Left renal cortex interstitium (tissue), 4 donors: Measurements from ENCODE around the gene TMEM239. TPM values are rescaled to one million over a fixed set of nuclear protein-coding genes. Genes with fewer than 3 reads are reported as not detected.

ENCODE experiments used
- DNase-seq, 4 donors: peaks; one replicate each; pipeline ENCODE4 v3.0.0-alpha.2; 2013; ENCODE audit warnings: low read depth in 4 of 4, low spot score in 2 of 4, missing footprints in 1 of 4
- polyA plus RNA-seq, 4 donors: library from polyadenylated mRNA; unstranded; fragments of 120-200 nt; gene quantifications; one replicate each; pipeline ENCODE4 v1.2.1, GENCODE V29; 2013; ENCODE audit not compliant: insufficient read length in 4 of 4

Gene TMEM239
- polyA plus RNA-seq, 4 donors: 0.07 to 0.09 TPM; not detected in 2

- no peak for DNase-seq
Measured at GRCh38 chr20:2845607-2846006, 29.4 kb downstream of the TMEM239 start.

GRCh38 chr20:2846698-2847097, 30.5 kb downstream of the TMEM239 start:
- DNase-seq: no peak

DNA sequence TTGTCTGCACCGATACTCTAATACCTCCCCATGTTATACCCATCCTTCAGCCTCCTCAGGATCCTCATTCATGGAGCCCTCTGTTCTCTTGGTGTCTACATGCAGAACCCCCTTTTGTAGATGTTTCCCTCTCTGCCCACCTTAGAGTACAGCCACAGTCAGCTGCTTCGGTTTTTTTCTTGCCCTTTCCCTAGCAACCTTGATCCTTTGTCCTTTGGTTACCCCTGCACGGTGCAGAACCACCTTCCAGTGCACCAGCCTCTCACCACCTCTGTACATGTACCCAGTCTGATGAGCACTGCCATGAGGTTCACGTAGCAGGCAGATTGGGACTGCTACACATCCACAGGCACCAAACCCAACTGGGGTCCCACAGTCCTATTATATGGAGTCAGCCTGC, 31.6 kb downstream of the TMEM239 start:
- DNase-seq: no peak

DNA sequence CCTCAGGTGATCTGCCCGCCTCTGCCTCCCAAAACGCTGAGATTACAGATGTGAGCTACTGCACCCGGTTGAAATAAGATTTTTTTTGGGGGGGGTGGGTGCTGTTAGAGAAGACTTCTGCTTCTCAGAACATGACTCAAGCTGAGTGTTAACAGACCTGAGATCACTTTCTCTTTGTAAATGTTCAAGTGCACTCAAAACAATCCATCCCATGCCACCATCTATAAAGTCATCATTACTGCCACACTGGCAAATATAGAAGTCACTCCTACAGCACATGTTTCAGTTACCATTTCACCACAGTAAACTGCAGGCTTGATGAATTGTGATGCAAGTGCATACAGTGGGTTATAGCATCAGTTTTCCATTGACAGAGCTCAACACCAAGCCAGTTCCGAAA, 33.4 kb downstream of the TMEM239 start:
- DNase-seq: no peak

DNA sequence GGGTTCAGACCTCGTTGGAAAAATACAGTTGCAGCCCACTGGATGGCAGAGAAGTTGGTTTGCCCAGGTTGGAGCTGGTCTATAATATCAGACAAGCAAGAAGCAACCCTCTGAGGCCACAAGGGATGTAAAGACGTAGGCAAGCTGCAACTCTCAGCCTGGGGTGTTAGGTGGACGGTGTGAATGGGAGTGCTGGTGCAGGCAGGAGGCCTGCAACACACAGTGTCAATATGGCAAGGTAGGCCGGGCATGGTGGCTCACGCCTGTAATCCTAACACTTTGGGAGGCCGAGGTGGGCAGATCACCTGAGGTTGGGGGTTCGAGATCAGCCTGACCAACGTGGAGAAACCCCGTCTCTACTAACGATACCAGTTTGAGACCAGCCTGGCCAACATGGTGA, 34.9 kb downstream of the TMEM239 start:
- DNase-seq: no peak

GRCh38 chr20:2858591-2858990, 42.4 kb downstream of the TMEM239 start:
- no peak for DNase-seq

DNA sequence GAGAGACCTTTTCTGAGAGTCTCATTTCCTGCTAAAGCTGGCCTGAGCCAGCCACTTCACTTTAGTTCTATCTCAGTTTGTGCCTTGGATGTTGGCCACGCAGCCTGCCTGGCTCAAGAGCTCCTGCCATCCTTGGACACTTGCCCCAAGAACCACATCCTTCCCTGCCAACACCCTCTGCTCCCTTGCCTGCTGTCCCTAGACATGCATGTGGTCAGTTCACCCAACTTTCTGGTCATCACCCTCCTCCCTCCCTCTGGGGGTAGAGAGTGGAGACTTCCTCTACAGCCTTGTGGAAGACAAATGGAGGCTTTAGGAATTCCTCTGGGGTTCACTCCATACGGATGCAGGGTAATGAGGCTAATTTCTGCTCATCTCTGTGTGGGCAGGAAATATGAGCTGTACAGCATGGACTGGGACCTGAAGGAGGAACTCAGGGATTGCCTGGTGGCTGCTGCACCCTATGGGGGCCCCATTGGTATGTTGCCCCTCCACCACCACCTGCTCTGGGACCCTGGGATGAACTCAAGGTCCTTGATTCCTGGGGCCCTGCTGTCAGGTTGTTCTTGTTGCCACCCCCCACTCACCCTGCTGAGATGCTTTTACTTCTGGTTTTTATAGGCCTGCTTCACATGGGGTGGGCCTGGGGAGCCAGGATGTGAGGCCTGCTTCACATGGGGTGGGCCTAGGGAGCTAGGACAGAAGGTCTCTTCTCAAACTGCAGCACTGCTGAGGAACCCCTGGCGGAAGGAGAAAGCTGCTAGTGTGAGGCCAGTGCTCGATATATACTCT, 43.4 kb downstream of the TMEM239 start:
- DNase-seq: no peak

GRCh38 chr20:2864626-2865025, 48.5 kb downstream of the TMEM239 start:
- DNase-seq: no peak

- no peak for DNase-seq
Measured at GRCh38 chr20:2865101-2865500, 48.9 kb downstream of the TMEM239 start.

GRCh38 chr20:2865630-2866029, 49.5 kb downstream of the TMEM239 start:
- no peak for DNase-seq

DNA sequence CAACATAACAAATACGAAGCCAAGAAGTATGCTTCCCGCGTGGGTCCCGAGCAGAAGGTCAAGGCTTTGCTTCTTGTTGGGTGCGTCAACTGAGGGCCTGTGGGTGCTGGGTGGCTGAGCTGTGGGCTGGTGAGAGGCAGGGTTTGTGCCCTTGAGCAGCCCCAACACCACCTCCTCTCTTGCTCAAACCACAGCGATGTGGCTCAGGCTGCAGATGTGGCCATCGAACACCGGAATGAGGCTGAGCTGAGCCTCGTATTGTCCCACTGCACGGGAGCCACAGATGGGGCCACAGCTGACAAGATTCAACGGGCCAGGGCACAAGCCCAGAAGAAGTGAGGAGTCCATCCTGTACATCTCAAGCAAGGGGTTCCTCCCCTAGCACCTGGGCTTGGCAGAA, 50.1 kb downstream of the TMEM239 start:
- DNase-seq: no peak

DNA sequence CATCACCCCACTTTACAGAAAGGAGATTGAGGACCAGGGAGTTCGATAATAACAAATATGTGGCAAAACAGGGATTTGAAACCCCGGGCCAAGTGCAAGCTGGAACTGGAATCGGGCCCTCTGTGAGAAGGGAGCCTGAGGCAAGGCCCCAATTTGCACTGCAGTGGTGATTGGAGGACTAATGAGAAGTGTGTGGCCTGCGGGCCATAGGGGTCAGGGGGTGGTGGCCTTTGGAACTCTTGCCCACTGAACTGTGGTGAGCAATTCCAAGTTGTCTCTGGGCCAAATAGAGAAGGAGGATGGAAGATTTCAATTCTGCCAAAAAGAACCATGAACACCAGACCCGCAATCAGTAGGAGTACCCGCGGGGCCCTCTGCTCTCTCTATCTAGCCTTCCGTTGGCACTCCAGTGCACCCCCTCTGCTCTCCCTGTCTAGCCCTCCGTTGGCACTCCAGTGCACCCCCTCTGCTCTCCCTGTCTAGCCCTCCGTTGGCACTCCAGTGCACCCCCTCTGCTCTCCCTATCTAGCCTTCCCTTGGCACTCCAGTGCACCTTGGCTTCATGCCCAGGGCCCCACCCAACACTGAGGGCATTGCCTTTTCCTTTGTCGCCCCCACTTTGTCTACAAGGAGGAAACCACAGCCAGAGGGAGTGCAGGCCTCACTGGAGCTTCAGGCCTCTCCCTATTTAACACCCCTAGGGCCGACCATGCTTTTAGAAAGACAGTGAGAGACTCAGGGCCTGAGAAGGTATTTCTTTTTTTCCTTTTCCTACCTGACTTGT, 51.1 kb downstream of the TMEM239 start:
- no peak for DNase-seq

Other genes starting within 250 kb of the TMEM239 start
- 100 to 1,000 TPM; 198 to 280 (median 246) TPM for gene NOP56, start 163.7 kb upstream of the TMEM239 start, polyA plus RNA-seq
- gene IDH3B, start 152.1 kb upstream of the TMEM239 start, polyA plus RNA-seq: 100 to 1,000 TPM; 125 to 142 (median 135) TPM
- 10 to 100 TPM; 25.8 to 45.1 (median 37.8) TPM for gene EBF4, start 123.6 kb upstream of the TMEM239 start, polyA plus RNA-seq
- 100 to 1,000 TPM; 238 to 306 (median 269) TPM for gene CPXM1, start 15.7 kb upstream of the TMEM239 start, polyA plus RNA-seq
- gene C20orf141, start 1.4 kb upstream of the TMEM239 start, polyA plus RNA-seq: not detected
- gene PCED1A, start 24.3 kb downstream of the TMEM239 start, polyA plus RNA-seq: 10 to 100 TPM; 52.9 to 87.1 (median 75.4) TPM
- 10 to 100 TPM; 35.7 to 45.0 (median 40.9) TPM for gene VPS16, start 24.4 kb downstream of the TMEM239 start, polyA plus RNA-seq
- 100 to 1,000 TPM in 1 of 4 donors, 10 to 100 TPM in 3; 89.8 to 113 (median 95.5) TPM for gene PTPRA, start 57.1 kb downstream of the TMEM239 start, polyA plus RNA-seq
- gene GNRH2, start 227.3 kb downstream of the TMEM239 start, polyA plus RNA-seq: under 1 TPM in 3 of 4 donors, not detected in 1; 0.40 to 0.62 (median 0.58) TPM
- 10 to 100 TPM; 53.1 to 78.6 (median 65.6) TPM for gene MRPS26, start 229.7 kb downstream of the TMEM239 start, polyA plus RNA-seq